Keratinocyte (primary cell): ENCODE data around the gene ERVK3-1. TPM values are rescaled to one million over a fixed set of nuclear protein-coding genes. Genes with fewer than 3 reads are reported as not detected.

Experiments
- DNase-seq: peaks from one replicate; pipeline ENCODE4 v3.0.0-alpha.2; 2011; ENCODE audit warnings: low read depth, missing footprints, low spot score
- FAIRE-seq: peaks from 2 replicates; lab custom pipeline; 2011; peaks lifted over from hg19 to GRCh38; lab: Jason Lieb, UNC
- H2AFZ ChIP-seq: 2 replicates; pipeline ENCODE4 v1.6.0; 2012; ENCODE audit warnings: low read length, control low read depth, inconsistent platforms; ENCODE audit not compliant: control insufficient read depth
- H3K27ac ChIP-seq: 2 replicates; pipeline ENCODE4 v1.5.1; 2011; ENCODE audit warnings: low read length; ENCODE audit not compliant: control insufficient read depth, insufficient read depth
- H3K27me3 ChIP-seq: 3 replicates; pipeline ENCODE4 v1.6.0; 2011; ENCODE audit warnings: low read length; ENCODE audit not compliant: control insufficient read depth, insufficient read depth; ENCODE audit errors: extremely low read depth
- H3K36me3 ChIP-seq, 2 experiments: 2 replicates in 1 of 2; 3 replicates in 1 of 2; pipeline ENCODE4 v1.5.1; 2011; ENCODE audit warnings: low read length in 2 of 2, mild to moderate bottlenecking in 1 of 2; ENCODE audit not compliant: control insufficient read depth in 2 of 2, insufficient read depth in 2 of 2; ENCODE audit errors: extremely low read depth in 1 of 2
- H3K4me1 ChIP-seq: 3 replicates; pipeline ENCODE4 v1.5.1; 2011; ENCODE audit warnings: low read length; ENCODE audit not compliant: control insufficient read depth, insufficient read depth; ENCODE audit errors: extremely low read depth
- H3K4me2 ChIP-seq: 3 replicates; pipeline ENCODE4 v1.6.0; 2011; ENCODE audit warnings: low read depth, low read length; ENCODE audit not compliant: control insufficient read depth, insufficient read depth; ENCODE audit errors: extremely low read depth
- H3K4me3 ChIP-seq, 3 experiments: fragments of 200-600 bp in 1 of 3; sonication (generic) in 1 of 3; 2 replicates in 2 of 3; 3 replicates in 1 of 3; pipeline ENCODE4 v1.5.1; 2011 to 2016; ENCODE audit warnings: low read length in 3 of 3, mild to moderate bottlenecking in 3 of 3, control low read depth in 2 of 3, inconsistent platforms in 1 of 3, low read depth in 1 of 3, mixed read lengths in 1 of 3, mixed run types in 1 of 3, moderate library complexity in 1 of 3; ENCODE audit not compliant: control insufficient read depth in 2 of 3, insufficient read depth in 2 of 3; ENCODE audit errors: extremely low read depth in 1 of 3
- H3K79me2 ChIP-seq: 2 replicates; pipeline ENCODE4 v1.6.0; 2012; ENCODE audit warnings: low read length; ENCODE audit not compliant: control insufficient read depth, insufficient read depth
- H3K9ac ChIP-seq: 3 replicates; pipeline ENCODE4 v1.6.0; 2011; ENCODE audit warnings: low read length; ENCODE audit not compliant: control insufficient read depth, insufficient read depth; ENCODE audit errors: extremely low read depth
- H3K9me1 ChIP-seq: 3 replicates; pipeline ENCODE4 v1.6.0; 2011; ENCODE audit warnings: low read length; ENCODE audit not compliant: control insufficient read depth, insufficient read depth; ENCODE audit errors: extremely low read depth
- H3K9me3 ChIP-seq: 2 replicates; pipeline ENCODE4 v1.5.1; 2012; ENCODE audit warnings: low read depth, low read length; ENCODE audit not compliant: control insufficient read depth
- H4K20me1 ChIP-seq: 3 replicates; pipeline ENCODE4 v1.6.0; 2011; ENCODE audit warnings: low read length; ENCODE audit not compliant: control insufficient read depth, insufficient read depth; ENCODE audit errors: extremely low read depth
- CTCF ChIP-seq, 3 experiments: IDR thresholded peaks in 1 of 3; conservative IDR thresholded peaks in 1 of 3; optimal IDR thresholded peaks in 1 of 3; 2 replicates in 2 of 3; 3 replicates in 1 of 3; pipeline versions ENCODE3 to v1.5.1; 2011; ENCODE audit warnings: low read length in 3 of 3, mild to moderate bottlenecking in 3 of 3, moderate library complexity in 2 of 3, control low read depth in 1 of 3, inconsistent platforms in 1 of 3; ENCODE audit not compliant: insufficient read depth in 2 of 3; ENCODE audit errors: extremely low read depth in 1 of 3
- EZH2 ChIP-seq: IDR thresholded peaks from one replicate; pipeline ENCODE4 v1.6.1; 2012; ENCODE audit warnings: inconsistent platforms, mild to moderate bottlenecking, low read length, moderate library complexity
- dilution Hi-C: fragments of 300-500 bp; cut with MboI; formaldehyde crosslinking; loops from one replicate; pipeline ENCODE4 v1.7.0; 2020; ENCODE audit warnings: low sequenced_read_pairs; ENCODE audit not compliant: extremely low pct_ligation_motif_present
- polyA plus RNA-seq, 5 experiments: library from polyadenylated mRNA; depleted of rRNA in 3 of 5; stranded (reverse) in 3 of 5; stranded (forward) in 1 of 5; unstranded in 1 of 5; fragments of >200 nt; gene quantifications; 1 replicate in 1 of 5; 2 replicates in 3 of 5; 3 replicates in 1 of 5; pipeline versions ENCODE4 v1.2.1 to v1.2.3, GENCODE V29; 2011 to 2012; ENCODE audit warnings: missing spikeins in 2 of 5, low read depth in 1 of 5, low replicate concordance in 1 of 5

The ERVK3-1 gene
- polyA plus RNA-seq, 1 donor (not counting 4 experiments of a cell fraction or from before 2014, with no cell fraction given), result 48.6 TPM

GRCh38 chr19:58304748-58305064 is 471 bp upstream of the ERVK3-1 start:
- DNase-seq (no peak), FAIRE-seq (no peak)
- H3K79me2 ChIP-seq, result peaks cover 36% of the 10 kb centered on the region
- no peaks in the 10 kb centered on the region for H4K20me1 ChIP-seq
- peak overlapping the region; percentile 76 for H3K27ac ChIP-seq
- no peak for TF ChIP-seq EZH2
- no peak for TF ChIP-seq CTCF (optimal IDR thresholded peaks at IDR 0.05 in 1 of 3, IDR thresholded peaks at IDR 0.05 in 1 of 3, conservative IDR thresholded peaks at IDR 0.05 in 1 of 3; ENCODE audit: extremely low read depth in 1 of 3, insufficient read depth in 2 of 3, low read length in 3 of 3)
- H3K9ac ChIP-seq, result peak overlapping the region; percentile 86
- H2AFZ ChIP-seq, result peak overlapping the region; percentile 93
- H3K36me3 ChIP-seq, result peaks cover 9 to 23% of the 10 kb centered on the region in 2 experiments
- peaks cover 13% of the 10 kb centered on the region for H3K4me1 ChIP-seq
- H3K9me3 ChIP-seq, result no peaks in the 10 kb centered on the region
- H3K9me1 ChIP-seq, result no peaks in the 10 kb centered on the region
- H3K27me3 ChIP-seq, result no peaks in the 10 kb centered on the region
- peak overlapping the region; percentile 98 for H3K4me2 ChIP-seq
- peak overlapping the region; percentile 90 to 95 (median 91) for H3K4me3 ChIP-seq
- dilution Hi-C loops, result no loop called here

GRCh38 chr19:58305932-58306323 is 751 bp downstream of the ERVK3-1 start:
- dilution Hi-C loops, result no loop called here
- FAIRE-seq (no peak), DNase-seq (no peak)
- H3K27ac ChIP-seq, result peak overlapping the region; percentile 76
- peak overlapping the region; percentile 90 to 95 (median 91) for H3K4me3 ChIP-seq
- no peak for TF ChIP-seq EZH2
- no peak for TF ChIP-seq CTCF (optimal IDR thresholded peaks at IDR 0.05 in 1 of 3, IDR thresholded peaks at IDR 0.05 in 1 of 3, conservative IDR thresholded peaks at IDR 0.05 in 1 of 3; ENCODE audit: extremely low read depth in 1 of 3, insufficient read depth in 2 of 3, low read length in 3 of 3)
- H3K9me3 ChIP-seq, result no peaks in the 10 kb centered on the region
- peaks cover 9 to 17% of the 10 kb centered on the region in 2 experiments for H3K36me3 ChIP-seq
- no peaks in the 10 kb centered on the region for H3K9me1 ChIP-seq
- H3K9ac ChIP-seq, result peak overlapping the region; percentile 86
- H3K27me3 ChIP-seq, result no peaks in the 10 kb centered on the region
- H2AFZ ChIP-seq, result no peak overlapping the region
- peak overlapping the region; percentile 98 for H3K4me2 ChIP-seq
- H3K79me2 ChIP-seq, result peaks cover 34% of the 10 kb centered on the region
- H3K4me1 ChIP-seq, result peaks cover 13% of the 10 kb centered on the region
- no peaks in the 10 kb centered on the region for H4K20me1 ChIP-seq
